Measurements from ENCODE around the gene FAM149A. TPM values are rescaled to one million over a fixed set of nuclear protein-coding genes. Genes with fewer than 3 reads are reported as not detected.

The FAM149A gene
- total and polyA plus RNA-seq, 2 donors (not counting 1 experiment from before 2014, with no cell fraction given), result 5.6 to 9.4 TPM

DNA sequence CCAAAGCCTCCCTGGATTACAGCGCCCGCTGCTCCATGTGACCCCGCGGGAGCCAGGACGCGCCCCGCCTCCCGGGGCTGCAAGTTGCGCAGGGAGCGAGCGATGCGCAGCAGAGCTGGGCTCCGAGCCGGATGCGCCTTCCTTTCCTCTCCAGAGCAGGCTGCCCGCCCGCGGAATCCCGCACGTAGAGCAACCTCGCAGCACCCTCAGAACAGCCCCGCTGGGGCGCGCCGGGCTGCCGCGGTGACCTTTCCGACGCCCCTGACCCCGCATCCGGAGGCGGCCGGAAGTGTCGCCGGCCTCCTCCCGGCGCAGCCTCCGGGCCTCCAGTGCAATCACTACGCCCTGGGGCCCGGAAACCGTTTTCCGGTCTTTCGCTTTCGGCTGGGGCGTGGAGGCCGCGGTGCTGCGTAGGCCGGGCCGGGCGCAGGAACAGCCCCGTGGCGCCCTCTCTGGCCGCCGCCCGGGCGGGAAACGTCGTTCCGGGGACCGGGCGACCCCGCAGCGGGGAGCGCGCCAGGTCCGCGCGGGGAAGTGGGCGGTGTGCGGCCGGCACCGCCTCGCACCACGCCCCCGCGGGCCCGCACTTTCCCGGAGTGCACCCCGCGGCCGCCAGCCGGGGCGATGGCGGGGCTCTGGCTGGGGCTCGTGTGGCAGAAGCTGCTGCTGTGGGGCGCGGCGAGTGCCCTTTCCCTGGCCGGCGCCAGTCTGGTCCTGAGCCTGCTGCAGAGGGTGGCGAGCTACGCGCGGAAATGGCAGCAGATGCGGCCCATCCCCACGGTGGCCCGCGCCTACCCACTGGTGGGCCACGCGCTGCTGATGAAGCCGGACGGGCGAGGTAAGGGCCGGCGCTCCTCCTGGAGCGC lies 86.9 kb downstream of the FAM149A start, which contains the start of gene CYP4V2:
CYP4V2 (plus strand) TSS at position 368 of the 866 bp plus-strand sequence; CDS start at position 625, 257 bp downstream.
- H3K79me2 ChIP-seq (ENCODE audit: control insufficient read depth, insufficient read depth, low read length), result peaks cover 1% of the 10 kb centered on the region
- no peaks in the 10 kb centered on the region for H3K9me3 ChIP-seq (ENCODE audit: control insufficient read depth, insufficient read depth, low read depth, low read length)
- peak within 1 kb of the TSS; percentile 94 for H2AFZ ChIP-seq (ENCODE audit: low read length)
- peak within 1 kb of the TSS; percentile 50 to 85 (median 84) for H3K4me3 ChIP-seq (replicated peaks in 1 of 4; ENCODE audit: control extremely low read depth in 1 of 4, insufficient read depth in 1 of 4, low read depth in 3 of 4, low read length in 4 of 4)
- DNase-seq (ENCODE audit: low read depth in 2 of 2), result peak; percentile 79 to 85
- no peaks in the 10 kb centered on the region for H3K4me1 ChIP-seq (ENCODE audit: control insufficient read depth, extremely low read depth, insufficient read depth, low read length)
- peak within 1 kb of the TSS; percentile 85 for H3K4me2 ChIP-seq (ENCODE audit: extremely low read depth, insufficient read depth, low read length)
- peak within 1 kb of the TSS; percentile 75 for H3K27ac ChIP-seq (ENCODE audit: insufficient read depth, low read length)
- peak within 1 kb of the TSS; percentile 88 for H3K9ac ChIP-seq (ENCODE audit: insufficient read depth, low read length)
- H3K27me3 ChIP-seq (ENCODE audit: control insufficient read depth, insufficient read depth, low read length), result no peaks in the 10 kb centered on the region
- no peaks in the 10 kb centered on the region for H4K20me1 ChIP-seq (ENCODE audit: control insufficient read depth, extremely low read depth, insufficient read depth, low read length)
- TF ChIP-seq, protein P1, sequence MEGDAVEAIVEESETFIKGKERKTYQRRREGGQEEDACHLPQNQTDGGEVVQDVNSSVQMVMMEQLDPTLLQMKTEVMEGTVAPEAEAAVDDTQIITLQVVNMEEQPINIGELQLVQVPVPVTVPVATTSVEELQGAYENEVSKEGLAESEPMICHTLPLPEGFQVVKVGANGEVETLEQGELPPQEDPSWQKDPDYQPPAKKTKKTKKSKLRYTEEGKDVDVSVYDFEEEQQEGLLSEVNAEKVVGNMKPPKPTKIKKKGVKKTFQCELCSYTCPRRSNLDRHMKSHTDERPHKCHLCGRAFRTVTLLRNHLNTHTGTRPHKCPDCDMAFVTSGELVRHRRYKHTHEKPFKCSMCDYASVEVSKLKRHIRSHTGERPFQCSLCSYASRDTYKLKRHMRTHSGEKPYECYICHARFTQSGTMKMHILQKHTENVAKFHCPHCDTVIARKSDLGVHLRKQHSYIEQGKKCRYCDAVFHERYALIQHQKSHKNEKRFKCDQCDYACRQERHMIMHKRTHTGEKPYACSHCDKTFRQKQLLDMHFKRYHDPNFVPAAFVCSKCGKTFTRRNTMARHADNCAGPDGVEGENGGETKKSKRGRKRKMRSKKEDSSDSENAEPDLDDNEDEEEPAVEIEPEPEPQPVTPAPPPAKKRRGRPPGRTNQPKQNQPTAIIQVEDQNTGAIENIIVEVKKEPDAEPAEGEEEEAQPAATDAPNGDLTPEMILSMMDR (conservative IDR thresholded peaks at IDR 0.05 in 1 of 2, IDR thresholded peaks at IDR 0.05 in 1 of 2; ENCODE audit: low read depth in 1 of 2, low read length in 2 of 2), result peak in 1 of 2 donors; percentile 11
- no peak for TF ChIP-seq EZH2 (IDR thresholded peaks at IDR 0.05; ENCODE audit: low read length, missing control alignments)
- H3K36me3 ChIP-seq (ENCODE audit: control insufficient read depth, insufficient read depth, low read length), result peaks cover 3% of the 10 kb centered on the region

DNA sequence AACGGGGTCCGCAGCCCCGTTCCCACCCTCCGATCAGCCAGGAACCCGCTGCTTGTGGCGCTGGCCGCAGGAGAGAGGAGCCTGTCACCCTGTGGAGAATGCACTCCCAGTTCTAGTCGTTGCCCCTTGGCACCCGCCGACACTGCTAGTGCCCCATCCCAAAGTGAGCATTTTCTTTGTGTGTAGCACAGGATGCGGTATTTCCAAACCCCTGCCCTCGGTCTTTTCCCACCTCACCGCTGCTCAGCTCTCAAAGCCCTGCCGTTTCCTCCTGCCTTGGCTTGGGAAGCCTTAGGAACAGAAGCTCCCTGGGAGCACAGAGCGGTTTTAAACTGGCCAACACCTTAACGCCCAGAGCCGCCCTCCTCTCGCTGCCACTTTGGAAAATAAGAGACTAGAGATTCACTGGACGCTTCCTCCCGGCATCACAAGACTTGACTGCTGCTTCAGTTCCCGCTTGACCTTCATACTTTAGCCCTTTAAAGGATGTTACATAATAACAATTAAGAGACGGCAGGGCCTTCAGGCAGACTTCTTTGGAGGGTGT lies 87.6 kb downstream of the FAM149A start:
- H3K9me3 ChIP-seq (ENCODE audit: control insufficient read depth, insufficient read depth, low read depth, low read length), result no peaks in the 10 kb centered on the region
- H2AFZ ChIP-seq (ENCODE audit: low read length), result peak overlapping the region; percentile 88
- no peaks in the 10 kb centered on the region for H3K4me1 ChIP-seq (ENCODE audit: control insufficient read depth, extremely low read depth, insufficient read depth, low read length)
- no peaks in the 10 kb centered on the region for H4K20me1 ChIP-seq (ENCODE audit: control insufficient read depth, extremely low read depth, insufficient read depth, low read length)
- peaks cover 3% of the 10 kb centered on the region for H3K36me3 ChIP-seq (ENCODE audit: control insufficient read depth, insufficient read depth, low read length)
- no peak for TF ChIP-seq EZH2 (IDR thresholded peaks at IDR 0.05; ENCODE audit: low read length, missing control alignments)
- TF ChIP-seq, protein P1 (conservative IDR thresholded peaks at IDR 0.05 in 1 of 2, IDR thresholded peaks at IDR 0.05 in 1 of 2; ENCODE audit: low read depth in 1 of 2, low read length in 2 of 2), result no peak
- H3K79me2 ChIP-seq (ENCODE audit: control insufficient read depth, insufficient read depth, low read length), result peaks cover 1% of the 10 kb centered on the region
- peak overlapping the region; percentile 50 to 85 (median 84) for H3K4me3 ChIP-seq (replicated peaks in 1 of 4; ENCODE audit: control extremely low read depth in 1 of 4, insufficient read depth in 1 of 4, low read depth in 3 of 4, low read length in 4 of 4)
- peak overlapping the region; percentile 85 for H3K4me2 ChIP-seq (ENCODE audit: extremely low read depth, insufficient read depth, low read length)
- peak overlapping the region; percentile 75 for H3K27ac ChIP-seq (ENCODE audit: insufficient read depth, low read length)
- H3K27me3 ChIP-seq (ENCODE audit: control insufficient read depth, insufficient read depth, low read length), result no peaks in the 10 kb centered on the region
- peak overlapping the region; percentile 88 for H3K9ac ChIP-seq (ENCODE audit: insufficient read depth, low read length)
- DNase-seq (ENCODE audit: low read depth in 2 of 2), result peak; percentile 51 to 56

DNA sequence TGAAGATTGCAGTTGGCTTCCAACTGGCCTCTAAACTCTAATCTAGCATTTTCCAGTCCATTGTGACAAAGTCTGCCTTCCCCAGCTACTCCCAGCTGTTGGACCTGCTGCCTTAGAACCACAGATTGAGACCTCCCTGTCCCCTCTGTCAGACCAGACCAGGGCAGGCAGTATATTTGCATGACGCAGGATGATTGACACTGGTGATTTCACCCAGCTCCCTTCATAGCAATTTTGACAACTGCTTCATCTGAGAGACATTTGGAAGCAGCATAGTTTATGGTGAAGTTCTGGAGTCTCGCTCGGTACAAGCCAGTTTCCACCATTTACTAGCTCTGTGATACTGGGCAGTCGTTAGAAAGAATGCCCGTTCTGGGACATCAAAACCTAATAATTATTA lies 89.3 kb downstream of the FAM149A start:
- TF ChIP-seq, protein P1 (conservative IDR thresholded peaks at IDR 0.05 in 1 of 2, IDR thresholded peaks at IDR 0.05 in 1 of 2; ENCODE audit: low read depth in 1 of 2, low read length in 2 of 2), result no peak
- no peak for TF ChIP-seq EZH2 (IDR thresholded peaks at IDR 0.05; ENCODE audit: low read length, missing control alignments)
- no peak for DNase-seq (ENCODE audit: low read depth in 2 of 2)

More for the DNA sequence above, 89.3 kb downstream of the FAM149A start:
- no peak overlapping the region for H3K4me2 ChIP-seq (ENCODE audit: extremely low read depth, insufficient read depth, low read length)
- no peaks in the 10 kb centered on the region for H3K27me3 ChIP-seq (ENCODE audit: control insufficient read depth, insufficient read depth, low read length)
- H2AFZ ChIP-seq (ENCODE audit: low read length), result no peak overlapping the region
- H3K4me3 ChIP-seq (replicated peaks in 1 of 4; ENCODE audit: control extremely low read depth in 1 of 4, insufficient read depth in 1 of 4, low read depth in 3 of 4, low read length in 4 of 4), result no peak overlapping the region
- H3K4me1 ChIP-seq (ENCODE audit: control insufficient read depth, extremely low read depth, insufficient read depth, low read length), result no peaks in the 10 kb centered on the region
- H4K20me1 ChIP-seq (ENCODE audit: control insufficient read depth, extremely low read depth, insufficient read depth, low read length), result no peaks in the 10 kb centered on the region
- peaks cover 1% of the 10 kb centered on the region for H3K79me2 ChIP-seq (ENCODE audit: control insufficient read depth, insufficient read depth, low read length)
- peaks cover 3% of the 10 kb centered on the region for H3K36me3 ChIP-seq (ENCODE audit: control insufficient read depth, insufficient read depth, low read length)
- no peak overlapping the region for H3K9ac ChIP-seq (ENCODE audit: insufficient read depth, low read length)
- no peaks in the 10 kb centered on the region for H3K9me3 ChIP-seq (ENCODE audit: control insufficient read depth, insufficient read depth, low read depth, low read length)
- no peak overlapping the region for H3K27ac ChIP-seq (ENCODE audit: insufficient read depth, low read length)
